ENCODE results near the gene MOCS3. TPM values are rescaled to one million over a fixed set of nuclear protein-coding genes. Genes with fewer than 3 reads are reported as not detected.

MOCS3 gene
- total and polyA plus RNA-seq, 8 donors: 0.89 to 7.0 (median 2.4) TPM; not detected in 1

GRCh38 chr20:50983321-50983720, 24.7 kb downstream of the MOCS3 start:
- Histone ChIP-seq H3K36me3 (no peaks in the 10 kb centered on the region), H3K4me1 (peaks cover 0 to 18% (median 14%) of the 10 kb centered on the region in 4 donors), H3K4me3 (no peak overlapping the region), H3K9me3 (no peaks in the 10 kb centered on the region), H3K27ac (no peak overlapping the region), H3K27me3 (peaks cover 0 to 67% (median 4%) of the 10 kb centered on the region in 3 donors)
- DNase-seq: no peak
- TF ChIP-seq POLR2A (IDR thresholded peaks at IDR 0.05) (no peak), CTCF (IDR thresholded peaks at IDR 0.05) (no peak), EP300 (IDR thresholded peaks at IDR 0.05) (no peak), POLR2AphosphoS5 (IDR thresholded peaks at IDR 0.05) (no peak)
- intact Hi-C loops (cut with DNase I; ENCODE audit: low total_unique reads): no loop called here
- 47 to 62% (median 50%) methylated on average over 2 of the region's 2 CpGs for WGBS, 5 donors

GRCh38 chr20:50987493-50988210, 29.0 kb downstream of the MOCS3 start:
- Histone ChIP-seq H3K9me3 (no peaks in the 10 kb centered on the region), H3K27ac (no peak overlapping the region), H3K4me3 (no peak overlapping the region), H3K4me1 (peaks cover 0 to 6% (median 0%) of the 10 kb centered on the region in 4 donors), H3K27me3 (peaks cover 0 to 49% (median 0%) of the 10 kb centered on the region in 3 donors), H3K36me3 (no peaks in the 10 kb centered on the region)
- peak; percentile 71 to 93 for DNase-seq
- intact Hi-C loops (cut with DNase I; ENCODE audit: low total_unique reads): loop anchor here (5.0 kb wide), 1 partner anchor 320 kb away; no protein-coding TSS in a partner anchor
- 7 to 16% (median 14%) methylated on average over 13 of the region's 13 CpGs for WGBS, 5 donors
- TF ChIP-seq EP300 (IDR thresholded peaks at IDR 0.05) (no peak), POLR2AphosphoS5 (IDR thresholded peaks at IDR 0.05) (peak in 1 of 3 donors; percentile 13), POLR2A (IDR thresholded peaks at IDR 0.05) (no peak), CTCF (IDR thresholded peaks at IDR 0.05) (peak in 5 of 7 experiments; percentile 87 to 94 (median 90))

- Histone ChIP-seq H3K9me3 (no peaks in the 10 kb centered on the region), H3K27ac (no peak overlapping the region), H3K4me3 (no peak overlapping the region), H3K4me1 (peaks cover 0 to 6% (median 0%) of the 10 kb centered on the region in 4 donors), H3K36me3 (no peaks in the 10 kb centered on the region), H3K27me3 (peaks cover 0 to 30% (median 0%) of the 10 kb centered on the region in 3 donors)
- WGBS, 5 donors: 82 to 94% (median 84%) methylated on average over 3 of the region's 3 CpGs
- TF ChIP-seq CTCF (IDR thresholded peaks at IDR 0.05) (no peak), POLR2AphosphoS5 (IDR thresholded peaks at IDR 0.05) (no peak), EP300 (IDR thresholded peaks at IDR 0.05) (no peak), POLR2A (IDR thresholded peaks at IDR 0.05) (no peak)
- intact Hi-C loops (cut with DNase I; ENCODE audit: low total_unique reads): no loop called here
- DNase-seq: no peak
Measured at GRCh38 chr20:50991076-50991475, 32.5 kb downstream of the MOCS3 start.

- no peak overlapping the region for H3K4me3 ChIP-seq
- no peak for DNase-seq
- H3K9me3 ChIP-seq: no peaks in the 10 kb centered on the region
- no peak overlapping the region for H3K27ac ChIP-seq
- WGBS, 5 donors: 29 to 52% (median 34%) methylated on average over 4 of the region's 4 CpGs
- H3K27me3 ChIP-seq: peaks cover 0 to 33% (median 5%) of the 10 kb centered on the region in 3 donors
- intact Hi-C loops (cut with DNase I; ENCODE audit: low total_unique reads): no loop called here
- peaks cover 0 to 6% (median 0%) of the 10 kb centered on the region in 4 donors for H3K4me1 ChIP-seq
- H3K36me3 ChIP-seq: no peaks in the 10 kb centered on the region
- no peak for TF ChIP-seq EP300 (IDR thresholded peaks at IDR 0.05)
- TF ChIP-seq CTCF (IDR thresholded peaks at IDR 0.05): no peak
- no peak for TF ChIP-seq POLR2AphosphoS5 (IDR thresholded peaks at IDR 0.05)
- TF ChIP-seq POLR2A (IDR thresholded peaks at IDR 0.05): no peak
Measured at GRCh38 chr20:50992336-50992732, 33.7 kb downstream of the MOCS3 start.
